Activated naive CD4-positive, alpha-beta T cell treated with anti-CD3 and anti-CD28 coated beads, Interleukin-2, amount 10 ng/mL, durations not matched to agents 7 days and 5 days (primary cell): ENCODE data around the gene TMEM238L.

Experiments used
- CTCF ChIA-PET: fragments of 350-600 bp; sonication (Branson Sonifier 250); formaldehyde crosslinking; loops from one replicate; lab custom pipeline; 2021; ENCODE audit warnings: antibody characterized with exemption; lab: Charles Lee
- DNase-seq: peaks from one replicate; pipeline ENCODE4 v3.0.0-alpha.2; 2020
- H3K27ac Mint-ChIP-seq: one replicate; pipeline ENCODE4 v1.8.0; 2021; ENCODE audit warnings: mild to moderate bottlenecking, moderate library complexity, mixed read lengths
- H3K27me3 Mint-ChIP-seq: one replicate; pipeline ENCODE4 v1.8.0; 2021; ENCODE audit warnings: mild to moderate bottlenecking, mixed read lengths
- H3K36me3 Mint-ChIP-seq: one replicate; pipeline ENCODE4 v1.8.0; 2021; ENCODE audit warnings: mixed read lengths
- H3K4me1 Mint-ChIP-seq: one replicate; pipeline ENCODE4 v1.8.0; 2021; ENCODE audit warnings: mixed read lengths
- H3K4me3 Mint-ChIP-seq: one replicate; pipeline ENCODE4 v1.8.0; 2021; ENCODE audit warnings: mild to moderate bottlenecking, moderate library complexity, mixed read lengths
- H3K9me3 Mint-ChIP-seq: one replicate; pipeline ENCODE4 v1.8.0; 2021; ENCODE audit warnings: mixed read lengths

TMEM238L gene

DNA sequence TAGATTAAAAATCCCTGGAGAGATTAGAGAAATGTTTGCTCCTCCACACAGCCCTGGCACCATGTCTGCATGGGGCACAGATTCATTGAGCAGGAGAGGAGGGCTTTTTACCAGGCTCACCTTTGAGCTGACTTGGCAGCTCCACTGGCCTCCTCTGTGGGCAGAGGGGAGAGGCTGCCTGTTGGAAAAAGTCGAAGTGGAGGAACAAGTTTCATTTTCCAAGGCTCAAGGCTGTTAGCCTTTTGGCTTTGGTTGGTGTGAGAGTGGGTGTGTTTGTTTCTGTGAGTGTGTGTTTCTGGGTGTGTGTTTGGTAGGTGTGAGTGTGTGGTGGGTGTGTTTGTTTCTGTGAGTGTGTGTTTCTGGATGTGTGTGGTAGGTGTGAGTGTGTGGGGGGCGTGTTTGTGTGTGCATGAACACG, 5.6 kb downstream of the TMEM238L start:
- Mint-ChIP-seq H3K4me3 (no peak overlapping the region), H3K9me3 (no peaks in the 10 kb centered on the region), H3K4me1 (no peaks in the 10 kb centered on the region), H3K36me3 (no peaks in the 10 kb centered on the region), H3K27ac (no peak overlapping the region), H3K27me3 (no peaks in the 10 kb centered on the region)
- DNase-seq, result no peak
- CTCF ChIA-PET, result no interaction called here

GRCh38 chr17:10797476-10798328, 6.2 kb downstream of the TMEM238L start:
- H3K4me1 Mint-ChIP-seq, result no peaks in the 10 kb centered on the region
- CTCF ChIA-PET, result no interaction called here
- no peak for DNase-seq
- no peaks in the 10 kb centered on the region for H3K36me3 Mint-ChIP-seq
- H3K4me3 Mint-ChIP-seq, result no peak overlapping the region
- H3K27me3 Mint-ChIP-seq, result no peaks in the 10 kb centered on the region
- no peaks in the 10 kb centered on the region for H3K9me3 Mint-ChIP-seq
- no peak overlapping the region for H3K27ac Mint-ChIP-seq

DNA sequence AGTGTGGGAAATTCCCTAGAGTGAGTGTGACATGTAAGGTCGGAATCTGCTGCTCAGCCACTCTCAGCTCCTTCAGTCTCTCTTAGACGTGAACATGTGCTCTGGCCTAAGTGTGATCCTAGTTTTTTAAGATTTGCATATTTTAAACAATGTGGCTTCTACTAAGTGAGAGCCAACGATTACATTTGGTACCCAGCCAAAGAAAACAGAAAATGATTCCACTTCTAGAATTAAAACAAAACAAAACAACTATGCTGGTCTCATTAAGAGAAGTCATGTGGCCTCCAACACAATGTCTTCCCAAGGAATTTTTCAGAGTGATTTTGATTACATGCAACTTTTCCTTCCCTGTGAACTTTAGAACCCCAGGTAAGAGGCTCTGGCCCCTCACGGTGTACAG, 10.1 kb downstream of the TMEM238L start:
- H3K36me3 Mint-ChIP-seq, result no peaks in the 10 kb centered on the region
- no peaks in the 10 kb centered on the region for H3K9me3 Mint-ChIP-seq
- DNase-seq, result no peak
- H3K4me1 Mint-ChIP-seq, result no peaks in the 10 kb centered on the region
- no peaks in the 10 kb centered on the region for H3K27me3 Mint-ChIP-seq
- no peak overlapping the region for H3K4me3 Mint-ChIP-seq
- H3K27ac Mint-ChIP-seq, result no peak overlapping the region
- CTCF ChIA-PET, result no interaction called here

- Mint-ChIP-seq H3K27ac (no peak overlapping the region), H3K36me3 (no peaks in the 10 kb centered on the region), H3K9me3 (no peaks in the 10 kb centered on the region), H3K4me3 (no peak overlapping the region), H3K4me1 (no peaks in the 10 kb centered on the region), H3K27me3 (no peaks in the 10 kb centered on the region)
- no peak for DNase-seq
- CTCF ChIA-PET, result no interaction called here
These were observed 10.6 kb downstream of the TMEM238L start for GRCh38 chr17:10793256-10793655.

- Mint-ChIP-seq H3K9me3 (no peaks in the 10 kb centered on the region), H3K36me3 (no peaks in the 10 kb centered on the region), H3K27ac (no peak overlapping the region), H3K4me3 (no peak overlapping the region), H3K4me1 (no peaks in the 10 kb centered on the region), H3K27me3 (no peaks in the 10 kb centered on the region)
- CTCF ChIA-PET, result interaction anchor here (1.5 kb wide), 1 partner anchor 19 kb away, joined by 3 read pairs; no protein-coding TSS in a partner anchor
- no peak for DNase-seq
These were observed 11.7 kb downstream of the TMEM238L start for GRCh38 chr17:10792151-10792550.

GRCh38 chr17:10790491-10791401, 13.2 kb downstream of the TMEM238L start:
- no peak for DNase-seq
- no peaks in the 10 kb centered on the region for H3K36me3 Mint-ChIP-seq
- CTCF ChIA-PET, result interaction anchor here (1.5 kb wide), 1 partner anchor 18 kb away, joined by 3 read pairs; no protein-coding TSS in a partner anchor
- no peaks in the 10 kb centered on the region for H3K27me3 Mint-ChIP-seq
- H3K4me3 Mint-ChIP-seq, result no peak overlapping the region
- no peak overlapping the region for H3K27ac Mint-ChIP-seq
- no peaks in the 10 kb centered on the region for H3K9me3 Mint-ChIP-seq
- no peaks in the 10 kb centered on the region for H3K4me1 Mint-ChIP-seq

GRCh38 chr17:10789694-10790271, 14.1 kb downstream of the TMEM238L start:
- Mint-ChIP-seq H3K4me3 (no peak overlapping the region), H3K36me3 (no peaks in the 10 kb centered on the region), H3K27me3 (no peaks in the 10 kb centered on the region), H3K9me3 (no peaks in the 10 kb centered on the region), H3K4me1 (no peaks in the 10 kb centered on the region), H3K27ac (no peak overlapping the region)
- DNase-seq, result no peak
- CTCF ChIA-PET, result no interaction called here

GRCh38 chr17:10787306-10788045, 16.4 kb downstream of the TMEM238L start:
- Mint-ChIP-seq H3K27me3 (no peaks in the 10 kb centered on the region), H3K4me1 (no peaks in the 10 kb centered on the region), H3K27ac (no peak overlapping the region), H3K36me3 (no peaks in the 10 kb centered on the region), H3K9me3 (no peaks in the 10 kb centered on the region), H3K4me3 (no peak overlapping the region)
- CTCF ChIA-PET, result no interaction called here
- no peak for DNase-seq

DNA sequence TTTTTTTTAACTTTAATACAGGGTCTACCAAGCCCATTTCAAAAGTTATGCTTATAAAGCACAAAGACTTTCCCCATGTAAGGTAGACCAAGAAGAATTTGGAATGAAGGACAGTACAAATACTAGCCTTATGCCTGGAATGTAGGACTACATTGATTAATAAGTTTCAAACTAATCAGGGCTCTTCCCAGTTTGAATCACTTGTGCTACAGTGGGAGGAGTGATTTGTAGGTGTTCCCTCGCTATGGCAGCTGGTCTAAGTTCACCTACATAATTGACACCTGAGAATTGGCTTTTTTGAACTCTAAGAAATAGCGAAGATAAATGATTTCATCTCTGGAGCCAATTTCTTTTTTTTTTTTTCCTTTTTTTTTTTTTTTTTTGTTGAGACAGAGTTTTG, 18.6 kb downstream of the TMEM238L start:
- H3K27ac Mint-ChIP-seq, result no peak overlapping the region
- no peaks in the 10 kb centered on the region for H3K27me3 Mint-ChIP-seq
- H3K36me3 Mint-ChIP-seq, result no peaks in the 10 kb centered on the region
- no peaks in the 10 kb centered on the region for H3K9me3 Mint-ChIP-seq
- DNase-seq, result no peak
- no peaks in the 10 kb centered on the region for H3K4me1 Mint-ChIP-seq
- H3K4me3 Mint-ChIP-seq, result no peak overlapping the region
- CTCF ChIA-PET, result no interaction called here

DNA sequence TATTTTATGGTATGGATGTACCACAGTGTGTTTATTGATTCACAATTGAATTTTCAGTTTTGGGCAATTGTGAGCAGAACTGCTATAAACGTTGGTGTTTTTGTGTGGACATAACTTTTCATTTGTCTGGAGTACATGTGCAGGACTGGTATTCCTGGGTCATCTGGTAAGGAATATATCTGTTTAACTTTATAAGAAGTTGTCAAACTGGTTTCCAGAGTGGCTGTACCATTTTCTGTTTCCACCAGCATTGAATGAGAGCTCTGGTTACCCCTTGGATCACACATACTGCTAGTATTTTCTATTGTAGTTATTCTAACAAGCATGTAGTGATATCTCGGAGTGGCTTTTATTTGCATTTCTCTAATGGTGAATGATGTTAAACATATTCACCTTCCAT, 24.3 kb downstream of the TMEM238L start:
- Mint-ChIP-seq H3K36me3 (no peaks in the 10 kb centered on the region), H3K4me3 (no peak overlapping the region), H3K4me1 (no peaks in the 10 kb centered on the region), H3K27ac (no peak overlapping the region), H3K27me3 (peaks cover 7% of the 10 kb centered on the region), H3K9me3 (peaks cover 5% of the 10 kb centered on the region)
- DNase-seq, result no peak
- CTCF ChIA-PET, result no interaction called here

DNA sequence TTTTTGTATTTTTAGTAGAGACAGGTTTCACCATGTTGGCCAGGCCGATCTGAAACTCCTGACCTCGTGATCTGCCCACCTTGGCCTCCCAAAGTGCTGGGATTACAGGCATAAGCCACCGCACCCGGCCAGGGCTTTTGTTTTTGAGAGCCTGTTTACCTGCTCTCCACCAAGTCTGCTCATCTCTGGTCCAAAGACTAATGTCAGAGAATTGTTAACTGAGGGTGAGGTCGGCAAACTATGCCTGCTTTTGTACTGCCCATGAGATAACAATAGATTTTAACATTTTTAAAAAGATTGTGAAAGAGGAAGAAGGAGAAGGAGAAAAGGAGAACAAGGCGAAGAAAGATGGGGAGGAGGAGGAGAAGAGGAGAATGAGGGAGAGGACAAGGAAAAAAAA, 26.0 kb downstream of the TMEM238L start:
- Mint-ChIP-seq H3K27me3 (peaks cover 7% of the 10 kb centered on the region), H3K9me3 (peaks cover 5% of the 10 kb centered on the region), H3K36me3 (no peaks in the 10 kb centered on the region), H3K27ac (no peak overlapping the region), H3K4me1 (no peaks in the 10 kb centered on the region), H3K4me3 (no peak overlapping the region)
- DNase-seq, result no peak
- CTCF ChIA-PET, result no interaction called here

DNA sequence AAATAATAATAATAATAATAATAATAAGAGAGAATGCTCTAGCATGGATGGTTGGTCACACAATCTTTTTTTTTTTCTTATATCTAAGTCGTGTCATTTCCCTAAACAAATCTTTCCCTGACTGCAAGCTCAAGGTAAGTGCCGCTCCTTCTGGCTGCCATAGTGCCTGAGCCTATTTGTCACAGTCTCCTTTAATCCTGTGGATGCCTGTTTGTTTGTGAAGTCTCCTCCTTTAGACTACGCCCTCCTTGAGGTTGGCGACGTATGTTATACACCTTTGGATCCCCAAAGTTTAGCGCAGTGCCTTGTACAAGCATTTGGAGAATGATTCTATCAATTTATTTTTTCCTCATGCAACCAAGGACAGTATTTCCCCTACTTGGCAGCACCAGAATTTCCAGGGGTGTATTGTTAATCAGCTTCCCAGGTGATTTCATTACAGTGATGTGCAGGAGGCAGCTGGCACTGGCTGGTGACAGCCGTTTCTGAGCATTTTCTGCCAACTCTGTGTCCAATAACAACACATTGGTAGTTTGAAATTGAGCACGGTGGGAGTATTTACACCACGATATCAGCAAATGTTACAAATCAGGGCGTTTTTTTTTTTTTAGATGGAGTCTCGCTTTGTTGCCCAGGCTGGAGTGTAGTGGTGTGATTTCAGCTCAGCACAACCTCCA, 26.6 kb downstream of the TMEM238L start:
- no peak overlapping the region for H3K4me3 Mint-ChIP-seq
- no peak overlapping the region for H3K27ac Mint-ChIP-seq
- peaks cover 9% of the 10 kb centered on the region for H3K9me3 Mint-ChIP-seq
- H3K36me3 Mint-ChIP-seq, result no peaks in the 10 kb centered on the region
- no peaks in the 10 kb centered on the region for H3K4me1 Mint-ChIP-seq
- CTCF ChIA-PET, result no interaction called here
- peaks cover 7% of the 10 kb centered on the region for H3K27me3 Mint-ChIP-seq
- no peak for DNase-seq

GRCh38 chr17:10776381-10776780, 27.5 kb downstream of the TMEM238L start:
- no peak overlapping the region for H3K4me3 Mint-ChIP-seq
- CTCF ChIA-PET, result no interaction called here
- peaks cover 14% of the 10 kb centered on the region for H3K9me3 Mint-ChIP-seq
- no peak for DNase-seq
- peaks cover 7% of the 10 kb centered on the region for H3K27me3 Mint-ChIP-seq
- H3K36me3 Mint-ChIP-seq, result no peaks in the 10 kb centered on the region
- no peak overlapping the region for H3K27ac Mint-ChIP-seq
- H3K4me1 Mint-ChIP-seq, result no peaks in the 10 kb centered on the region
